Measurements from ENCODE around the gene CCDC201.
A peak's percentile ranks its signal among the peaks of the same experiment; 100 is the strongest.

Gene CCDC201

GRCh38 chr7:45873035-45873354 lies at the start of gene CCDC201:
TSS of gene CCDC201 (minus strand) at chr7:45873082. CDS start at chr7:45873007, 75 bp downstream.
- H3K4me1 ChIP-seq (ENCODE audit: control insufficient read depth, insufficient read depth, low read length), result no peaks in the 10 kb centered on the region
- no peak within 1 kb of the TSS for H3K27ac ChIP-seq (ENCODE audit: low read depth, low read length)
- H3K4me3 ChIP-seq (ENCODE audit: low read depth, low read length), result no peak within 1 kb of the TSS
- no peak within 1 kb of the TSS for H3K9ac ChIP-seq (ENCODE audit: low read length)
- H3K36me3 ChIP-seq (ENCODE audit: control insufficient read depth, insufficient read depth, low read length), result no peaks in the 10 kb centered on the region
- no peaks in the 10 kb centered on the region for H3K27me3 ChIP-seq (ENCODE audit: control insufficient read depth, insufficient read depth, low read length)
- peaks cover 18% of the 10 kb centered on the region for H3K9me3 ChIP-seq (ENCODE audit: control insufficient read depth, insufficient read depth, low read depth, low read length)

- Histone ChIP-seq H3K9ac (ENCODE audit: low read length) (no peak overlapping the region), H3K36me3 (ENCODE audit: control insufficient read depth, insufficient read depth, low read length) (no peaks in the 10 kb centered on the region), H3K4me1 (ENCODE audit: control insufficient read depth, insufficient read depth, low read length) (peaks cover 34% of the 10 kb centered on the region), H3K4me3 (ENCODE audit: low read depth, low read length) (peak overlapping the region; percentile 74), H3K27ac (ENCODE audit: low read depth, low read length) (no peak overlapping the region), H3K9me3 (ENCODE audit: control insufficient read depth, insufficient read depth, low read depth, low read length) (no peaks in the 10 kb centered on the region), H3K27me3 (ENCODE audit: control insufficient read depth, insufficient read depth, low read length) (peaks cover 83% of the 10 kb centered on the region)
Measured at GRCh38 chr7:45921699-45922519, 49.0 kb upstream of the CCDC201 start.

GRCh38 chr7:45921381-45921698 lies 48.5 kb upstream of the CCDC201 start:
- H3K9ac ChIP-seq (ENCODE audit: low read length), result no peak overlapping the region
- H3K4me3 ChIP-seq (ENCODE audit: low read depth, low read length), result peak overlapping the region; percentile 74
- H3K27ac ChIP-seq (ENCODE audit: low read depth, low read length), result no peak overlapping the region
- H3K9me3 ChIP-seq (ENCODE audit: control insufficient read depth, insufficient read depth, low read depth, low read length), result no peaks in the 10 kb centered on the region
- H3K4me1 ChIP-seq (ENCODE audit: control insufficient read depth, insufficient read depth, low read length), result peaks cover 34% of the 10 kb centered on the region
- H3K27me3 ChIP-seq (ENCODE audit: control insufficient read depth, insufficient read depth, low read length), result peaks cover 88% of the 10 kb centered on the region
- H3K36me3 ChIP-seq (ENCODE audit: control insufficient read depth, insufficient read depth, low read length), result no peaks in the 10 kb centered on the region

GRCh38 chr7:45920502-45921380 lies 47.9 kb upstream of the CCDC201 start, which contains the start of gene IGFBP3:
TSS of gene IGFBP3 (minus strand) at chr7:45921272. CDS start at chr7:45921140, 132 bp downstream.
- Histone ChIP-seq H3K36me3 (ENCODE audit: control insufficient read depth, insufficient read depth, low read length) (no peaks in the 10 kb centered on the region), H3K27me3 (ENCODE audit: control insufficient read depth, insufficient read depth, low read length) (peaks cover 94% of the 10 kb centered on the region), H3K4me1 (ENCODE audit: control insufficient read depth, insufficient read depth, low read length) (peaks cover 34% of the 10 kb centered on the region), H3K4me3 (ENCODE audit: low read depth, low read length) (peak within 1 kb of the TSS; percentile 74), H3K9ac (ENCODE audit: low read length) (peak within 1 kb of the TSS; percentile 45), H3K9me3 (ENCODE audit: control insufficient read depth, insufficient read depth, low read depth, low read length) (no peaks in the 10 kb centered on the region), H3K27ac (ENCODE audit: low read depth, low read length) (no peak within 1 kb of the TSS)

- H3K27ac ChIP-seq (ENCODE audit: low read depth, low read length), result no peak overlapping the region
- no peaks in the 10 kb centered on the region for H3K9me3 ChIP-seq (ENCODE audit: control insufficient read depth, insufficient read depth, low read depth, low read length)
- H3K4me3 ChIP-seq (ENCODE audit: low read depth, low read length), result peak overlapping the region; percentile 74
- no peaks in the 10 kb centered on the region for H3K36me3 ChIP-seq (ENCODE audit: control insufficient read depth, insufficient read depth, low read length)
- peaks cover 34% of the 10 kb centered on the region for H3K4me1 ChIP-seq (ENCODE audit: control insufficient read depth, insufficient read depth, low read length)
- no peak overlapping the region for H3K9ac ChIP-seq (ENCODE audit: low read length)
- peaks cover 90% of the 10 kb centered on the region for H3K27me3 ChIP-seq (ENCODE audit: control insufficient read depth, insufficient read depth, low read length)
Measured at GRCh38 chr7:45919993-45920459, 47.1 kb upstream of the CCDC201 start.

GRCh38 chr7:45919231-45919784 lies 46.4 kb upstream of the CCDC201 start:
- no peak overlapping the region for H3K4me3 ChIP-seq (ENCODE audit: low read depth, low read length)

GRCh38 chr7:45918556-45918955 lies 45.7 kb upstream of the CCDC201 start:
- H3K9me3 ChIP-seq (ENCODE audit: control insufficient read depth, insufficient read depth, low read depth, low read length), result no peaks in the 10 kb centered on the region
- peaks cover 78% of the 10 kb centered on the region for H3K27me3 ChIP-seq (ENCODE audit: control insufficient read depth, insufficient read depth, low read length)
- H3K36me3 ChIP-seq (ENCODE audit: control insufficient read depth, insufficient read depth, low read length), result no peaks in the 10 kb centered on the region
- H3K4me1 ChIP-seq (ENCODE audit: control insufficient read depth, insufficient read depth, low read length), result peaks cover 21% of the 10 kb centered on the region
- H3K27ac ChIP-seq (ENCODE audit: low read depth, low read length), result no peak overlapping the region
- H3K4me3 ChIP-seq (ENCODE audit: low read depth, low read length), result no peak overlapping the region
- H3K9ac ChIP-seq (ENCODE audit: low read length), result no peak overlapping the region

More at GRCh38 chr7:45919231-45919784, 46.4 kb upstream of the CCDC201 start:
- H3K9me3 ChIP-seq (ENCODE audit: control insufficient read depth, insufficient read depth, low read depth, low read length), result no peaks in the 10 kb centered on the region
- peaks cover 83% of the 10 kb centered on the region for H3K27me3 ChIP-seq (ENCODE audit: control insufficient read depth, insufficient read depth, low read length)
- peaks cover 28% of the 10 kb centered on the region for H3K4me1 ChIP-seq (ENCODE audit: control insufficient read depth, insufficient read depth, low read length)
- H3K36me3 ChIP-seq (ENCODE audit: control insufficient read depth, insufficient read depth, low read length), result no peaks in the 10 kb centered on the region
- H3K27ac ChIP-seq (ENCODE audit: low read depth, low read length), result no peak overlapping the region
- H3K9ac ChIP-seq (ENCODE audit: low read length), result no peak overlapping the region

GRCh38 chr7:45917658-45918057 lies 44.8 kb upstream of the CCDC201 start:
- Histone ChIP-seq H3K4me3 (ENCODE audit: low read depth, low read length) (0 out of 2 replicates have a peak overlapping the region, but pooled peaks have one; percentile 32), H3K27me3 (ENCODE audit: control insufficient read depth, insufficient read depth, low read length) (peaks cover 70% of the 10 kb centered on the region)

GRCh38 chr7:45917064-45917463 lies 44.2 kb upstream of the CCDC201 start:
- no peaks in the 10 kb centered on the region for H3K36me3 ChIP-seq (ENCODE audit: control insufficient read depth, insufficient read depth, low read length)

More at GRCh38 chr7:45917658-45918057, 44.8 kb upstream of the CCDC201 start:
- Histone ChIP-seq H3K9ac (ENCODE audit: low read length) (no peak overlapping the region), H3K9me3 (ENCODE audit: control insufficient read depth, insufficient read depth, low read depth, low read length) (no peaks in the 10 kb centered on the region), H3K4me1 (ENCODE audit: control insufficient read depth, insufficient read depth, low read length) (peaks cover 15% of the 10 kb centered on the region), H3K36me3 (ENCODE audit: control insufficient read depth, insufficient read depth, low read length) (no peaks in the 10 kb centered on the region), H3K27ac (ENCODE audit: low read depth, low read length) (no peak overlapping the region)

GRCh38 chr7:45915606-45916005 lies 42.7 kb upstream of the CCDC201 start:
- no peaks in the 10 kb centered on the region for H3K9me3 ChIP-seq (ENCODE audit: control insufficient read depth, insufficient read depth, low read depth, low read length)

More at GRCh38 chr7:45917064-45917463, 44.2 kb upstream of the CCDC201 start:
- H3K27ac ChIP-seq (ENCODE audit: low read depth, low read length), result no peak overlapping the region
- H3K4me3 ChIP-seq (ENCODE audit: low read depth, low read length), result no peak overlapping the region
- H3K4me1 ChIP-seq (ENCODE audit: control insufficient read depth, insufficient read depth, low read length), result peaks cover 12% of the 10 kb centered on the region
- H3K27me3 ChIP-seq (ENCODE audit: control insufficient read depth, insufficient read depth, low read length), result peaks cover 64% of the 10 kb centered on the region
- H3K9me3 ChIP-seq (ENCODE audit: control insufficient read depth, insufficient read depth, low read depth, low read length), result no peaks in the 10 kb centered on the region
- H3K9ac ChIP-seq (ENCODE audit: low read length), result no peak overlapping the region

More at GRCh38 chr7:45915606-45916005, 42.7 kb upstream of the CCDC201 start:
- H3K4me1 ChIP-seq (ENCODE audit: control insufficient read depth, insufficient read depth, low read length), result peaks cover 4% of the 10 kb centered on the region; the same call in 1 of the 2 replicates
- no peak overlapping the region for H3K4me3 ChIP-seq (ENCODE audit: low read depth, low read length)
- no peak overlapping the region for H3K9ac ChIP-seq (ENCODE audit: low read length)
- no peak overlapping the region for H3K27ac ChIP-seq (ENCODE audit: low read depth, low read length)
- H3K27me3 ChIP-seq (ENCODE audit: control insufficient read depth, insufficient read depth, low read length), result peaks cover 50% of the 10 kb centered on the region
- H3K36me3 ChIP-seq (ENCODE audit: control insufficient read depth, insufficient read depth, low read length), result no peaks in the 10 kb centered on the region
